Panc1 (cell line): ENCODE measurements around the gene TANGO2. TPM values are rescaled to one million over a fixed set of nuclear protein-coding genes. Genes with fewer than 3 reads are reported as not detected.

Source experiments
- ATAC-seq: fragments of 200-7000 bp; cut with Tn5 transposase; 2 replicates; pipeline ENCODE4 v1.9.1; 2020; ENCODE audit warnings: mild to moderate bottlenecking, moderate library complexity
- BruUV-seq: library from RNA; stranded (reverse); fragments of 400-500 nt; replicated peaks from 2 replicates; lab custom pipeline; 2021; lab: Mats Ljungman, UMichigan
- CTCF ChIA-PET: fragments of 300-600 bp; sonication (Branson Sonifier 250); formaldehyde crosslinking; loops from one replicate; lab custom pipeline; 2022; ENCODE audit warnings: antibody characterized with exemption; lab: Charles Lee
- POLR2A ChIA-PET: fragments of 300-600 bp; sonication (Branson Sonifier 250); formaldehyde crosslinking; loops from one replicate; lab custom pipeline; 2022; ENCODE audit warnings: antibody characterized with exemption; lab: Charles Lee
- DNase-seq: peaks from one replicate; pipeline ENCODE4 v3.0.0-alpha.2; 2010; ENCODE audit warnings: low read depth, low spot score
- H3K27ac ChIP-seq: 2 replicates; pipeline ENCODE4 v1.5.1; 2011; ENCODE audit warnings: mild to moderate bottlenecking, low read length, inconsistent platforms
- H3K27me3 ChIP-seq: fragments of 200-500 bp; sonication (Bioruptor generic); 2 replicates; pipeline ENCODE4 v1.6.0; 2014; ENCODE audit warnings: low read length, inconsistent platforms; ENCODE audit not compliant: control insufficient read depth, insufficient read depth
- H3K36me3 ChIP-seq: fragments of 200-500 bp; sonication (Bioruptor generic); 2 replicates; pipeline ENCODE4 v1.5.1; 2014; ENCODE audit warnings: inconsistent platforms, mild to moderate bottlenecking, low read length, moderate library complexity; ENCODE audit not compliant: control insufficient read depth, insufficient read depth
- H3K4me1 ChIP-seq: 2 replicates; pipeline ENCODE4 v1.5.1; 2011; ENCODE audit warnings: inconsistent platforms, mild to moderate bottlenecking, low read length, moderate library complexity; ENCODE audit not compliant: control insufficient read depth, insufficient read depth
- H3K4me3 ChIP-seq, 2 experiments: 2 replicates each; pipeline ENCODE4 v1.5.1; 2011 to 2012; ENCODE audit warnings: low read depth in 2 of 2, low read length in 2 of 2, mild to moderate bottlenecking in 2 of 2, inconsistent platforms in 1 of 2, moderate library complexity in 1 of 2
- H3K9me3 ChIP-seq: fragments of 200-500 bp; sonication (Bioruptor generic); 2 replicates; pipeline ENCODE4 v1.5.1; 2014; ENCODE audit warnings: low read depth, mild to moderate bottlenecking, inconsistent platforms, low read length, moderate library complexity; ENCODE audit not compliant: control insufficient read depth, insufficient read depth
- POLR2AphosphoS5 ChIP-seq: IDR thresholded peaks from 2 replicates; pipeline ENCODE4 v1.6.1; 2012; ENCODE audit warnings: mild to moderate bottlenecking, low read depth, low read length, moderate library complexity
- SIN3A ChIP-seq: IDR thresholded peaks from 2 replicates; pipeline ENCODE4 v1.6.1; 2012; ENCODE audit warnings: low read depth, mild to moderate bottlenecking, low read length, moderate library complexity, borderline replicate concordance; ENCODE audit not compliant: insufficient read depth
- TCF7L2 ChIP-seq: IDR thresholded peaks from 2 replicates; pipeline ENCODE4 v1.6.1; 2011; ENCODE audit warnings: mild to moderate bottlenecking, low read depth, low read length, inconsistent platforms
- in situ Hi-C: cut with HindIII; loops from 2 replicates; pipeline ENCODE4 v1.10.0; 2016; ENCODE audit warnings: low sequenced_read_pairs, low pct_unique_long_range_greater_than_20kb
- intact Hi-C: fragments of 100-400 bp; cut with micrococcal nuclease; formaldehyde crosslinking; loops from one replicate; pipeline ENCODE4 v1.10.0; 2022; ENCODE audit not compliant: unreplicated experiment
- total RNA-seq: library from RNA; stranded (reverse); gene quantifications from one replicate; pipeline ENCODE4 v1.2.1, GENCODE V29; 2021; ENCODE audit not compliant: unreplicated experiment
- TF ChIP-seq, protein P1 (sequence below), 2 experiments: IDR thresholded peaks; 2 replicates each; pipeline ENCODE4 v1.6.1; 2011 to 2012; ENCODE audit warnings: low read depth in 2 of 2, control low read depth in 1 of 2, low read length in 1 of 2, mild to moderate bottlenecking in 1 of 2, moderate library complexity in 1 of 2; ENCODE audit not compliant: insufficient read depth in 1 of 2
- TF ChIP-seq, protein P2 (sequence below): fragments of 450-650 bp; IDR thresholded peaks from 2 replicates; pipeline ENCODE4 v1.5.1; 2017; ENCODE audit warnings: mild to moderate bottlenecking

TANGO2 gene
- total RNA-seq, 1 experiment from 2014 or later = 32.2 TPM

DNA sequence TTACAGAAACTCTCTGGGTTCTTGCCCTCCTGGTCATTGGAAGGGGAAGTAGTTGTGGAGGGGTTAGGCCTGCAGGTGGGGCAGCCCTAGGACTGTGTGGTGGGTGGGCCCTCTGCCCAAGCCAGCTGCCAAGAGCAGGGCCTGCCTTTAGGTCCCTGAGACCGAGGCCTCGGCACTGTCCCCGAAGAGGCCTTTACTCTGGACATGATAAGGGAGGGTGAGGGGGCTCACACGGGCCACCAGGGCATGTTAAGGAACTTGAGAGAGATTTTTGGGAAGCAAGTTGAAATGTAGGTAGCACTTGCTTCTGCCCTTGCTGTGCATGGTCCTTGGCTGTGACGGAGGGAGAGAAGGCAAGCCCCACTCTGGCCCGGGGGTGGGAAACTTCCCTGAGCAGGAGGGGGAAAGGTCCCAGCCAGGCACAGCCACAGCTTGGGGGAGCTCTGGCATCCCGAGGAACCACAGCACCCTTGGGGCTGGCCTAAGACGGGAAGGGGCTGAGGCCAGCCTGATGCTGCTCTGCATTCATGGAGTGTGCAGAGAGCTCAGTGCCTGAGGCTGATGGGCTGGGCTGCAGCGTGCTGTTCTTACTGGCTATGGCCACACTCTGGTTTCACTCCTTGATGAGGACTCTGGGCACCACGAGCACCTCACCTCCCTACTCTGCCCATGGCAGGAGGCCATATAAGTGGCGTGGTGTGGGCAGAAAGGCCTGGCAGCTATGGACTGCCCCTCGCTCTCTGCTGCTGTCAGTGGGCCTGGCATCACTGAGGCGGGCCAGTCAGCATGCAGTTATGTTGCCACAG lies 87.2 kb downstream of the TANGO2 start:
- no TSS peak for BruUV-seq
- Histone ChIP-seq H3K4me3 (no peak overlapping the region), H3K27me3 (no peaks in the 10 kb centered on the region), H3K4me1 (peaks cover 5% of the 10 kb centered on the region), H3K27ac (no peak overlapping the region), H3K36me3 (peaks cover under 1% of the 10 kb centered on the region), H3K9me3 (no peaks in the 10 kb centered on the region)
- no peak for DNase-seq
- intact Hi-C loops (no loop called here), in situ Hi-C loops (no loop called here)
- ChIA-PET CTCF (interaction anchor here (0.6 kb wide), 1 partner anchor 142 kb away, joined by 3 read pairs; no protein-coding TSS in a partner anchor), POLR2A (no interaction called here)
- TF ChIP-seq, protein P1, sequence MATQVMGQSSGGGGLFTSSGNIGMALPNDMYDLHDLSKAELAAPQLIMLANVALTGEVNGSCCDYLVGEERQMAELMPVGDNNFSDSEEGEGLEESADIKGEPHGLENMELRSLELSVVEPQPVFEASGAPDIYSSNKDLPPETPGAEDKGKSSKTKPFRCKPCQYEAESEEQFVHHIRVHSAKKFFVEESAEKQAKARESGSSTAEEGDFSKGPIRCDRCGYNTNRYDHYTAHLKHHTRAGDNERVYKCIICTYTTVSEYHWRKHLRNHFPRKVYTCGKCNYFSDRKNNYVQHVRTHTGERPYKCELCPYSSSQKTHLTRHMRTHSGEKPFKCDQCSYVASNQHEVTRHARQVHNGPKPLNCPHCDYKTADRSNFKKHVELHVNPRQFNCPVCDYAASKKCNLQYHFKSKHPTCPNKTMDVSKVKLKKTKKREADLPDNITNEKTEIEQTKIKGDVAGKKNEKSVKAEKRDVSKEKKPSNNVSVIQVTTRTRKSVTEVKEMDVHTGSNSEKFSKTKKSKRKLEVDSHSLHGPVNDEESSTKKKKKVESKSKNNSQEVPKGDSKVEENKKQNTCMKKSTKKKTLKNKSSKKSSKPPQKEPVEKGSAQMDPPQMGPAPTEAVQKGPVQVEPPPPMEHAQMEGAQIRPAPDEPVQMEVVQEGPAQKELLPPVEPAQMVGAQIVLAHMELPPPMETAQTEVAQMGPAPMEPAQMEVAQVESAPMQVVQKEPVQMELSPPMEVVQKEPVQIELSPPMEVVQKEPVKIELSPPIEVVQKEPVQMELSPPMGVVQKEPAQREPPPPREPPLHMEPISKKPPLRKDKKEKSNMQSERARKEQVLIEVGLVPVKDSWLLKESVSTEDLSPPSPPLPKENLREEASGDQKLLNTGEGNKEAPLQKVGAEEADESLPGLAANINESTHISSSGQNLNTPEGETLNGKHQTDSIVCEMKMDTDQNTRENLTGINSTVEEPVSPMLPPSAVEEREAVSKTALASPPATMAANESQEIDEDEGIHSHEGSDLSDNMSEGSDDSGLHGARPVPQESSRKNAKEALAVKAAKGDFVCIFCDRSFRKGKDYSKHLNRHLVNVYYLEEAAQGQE (IDR thresholded peaks at IDR 0.05; ENCODE audit: insufficient read depth in 1 of 2, low read depth in 2 of 2, low read length in 1 of 2) = no peak
- TF ChIP-seq TCF7L2 = no peak
- TF ChIP-seq, protein P2, sequence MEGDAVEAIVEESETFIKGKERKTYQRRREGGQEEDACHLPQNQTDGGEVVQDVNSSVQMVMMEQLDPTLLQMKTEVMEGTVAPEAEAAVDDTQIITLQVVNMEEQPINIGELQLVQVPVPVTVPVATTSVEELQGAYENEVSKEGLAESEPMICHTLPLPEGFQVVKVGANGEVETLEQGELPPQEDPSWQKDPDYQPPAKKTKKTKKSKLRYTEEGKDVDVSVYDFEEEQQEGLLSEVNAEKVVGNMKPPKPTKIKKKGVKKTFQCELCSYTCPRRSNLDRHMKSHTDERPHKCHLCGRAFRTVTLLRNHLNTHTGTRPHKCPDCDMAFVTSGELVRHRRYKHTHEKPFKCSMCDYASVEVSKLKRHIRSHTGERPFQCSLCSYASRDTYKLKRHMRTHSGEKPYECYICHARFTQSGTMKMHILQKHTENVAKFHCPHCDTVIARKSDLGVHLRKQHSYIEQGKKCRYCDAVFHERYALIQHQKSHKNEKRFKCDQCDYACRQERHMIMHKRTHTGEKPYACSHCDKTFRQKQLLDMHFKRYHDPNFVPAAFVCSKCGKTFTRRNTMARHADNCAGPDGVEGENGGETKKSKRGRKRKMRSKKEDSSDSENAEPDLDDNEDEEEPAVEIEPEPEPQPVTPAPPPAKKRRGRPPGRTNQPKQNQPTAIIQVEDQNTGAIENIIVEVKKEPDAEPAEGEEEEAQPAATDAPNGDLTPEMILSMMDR = no peak
- no peak for TF ChIP-seq SIN3A
- TF ChIP-seq POLR2AphosphoS5 = no peak
- no peak for ATAC-seq

DNA sequence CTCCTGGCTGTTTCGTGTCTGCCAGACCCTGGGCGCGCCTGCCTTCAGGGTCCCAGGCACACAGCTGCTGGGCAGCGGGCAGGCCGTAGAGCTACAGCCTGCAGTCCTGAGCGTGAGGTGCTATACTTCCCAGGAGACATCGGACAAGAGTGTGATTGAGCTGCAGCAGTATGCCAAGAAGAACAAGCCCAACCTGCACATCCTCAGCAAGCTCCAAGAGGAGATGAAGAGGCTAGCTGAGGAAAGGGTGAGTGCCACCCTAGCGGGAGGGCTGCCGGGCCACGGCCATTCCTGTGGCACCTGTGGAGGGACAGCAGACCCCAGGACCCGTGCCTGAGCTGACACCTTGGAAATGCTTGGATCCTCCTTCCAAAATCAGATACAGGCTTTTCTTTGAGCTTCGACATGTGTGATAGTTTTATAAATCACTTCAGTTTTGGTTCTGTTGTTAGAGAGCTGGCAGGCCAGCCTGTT lies 87.9 kb downstream of the TANGO2 start:
- intact Hi-C loops (no loop called here), in situ Hi-C loops (no loop called here)
- Histone ChIP-seq H3K9me3 (no peaks in the 10 kb centered on the region), H3K4me1 (peaks cover 5% of the 10 kb centered on the region), H3K27me3 (no peaks in the 10 kb centered on the region), H3K27ac (no peak overlapping the region), H3K36me3 (no peaks in the 10 kb centered on the region; the same call in 1 of the 2 replicates), H3K4me3 (no peak overlapping the region)
- CTCF ChIA-PET = no interaction called here
- no TSS peak for BruUV-seq
- POLR2A ChIA-PET = no interaction called here
- ATAC-seq (no peak), DNase-seq (no peak)
- TF ChIP-seq TCF7L2 (no peak), POLR2AphosphoS5 (no peak), SIN3A (no peak)
- TF ChIP-seq, protein P2 = no peak
- TF ChIP-seq, protein P1 (IDR thresholded peaks at IDR 0.05; ENCODE audit: insufficient read depth in 1 of 2, low read depth in 2 of 2, low read length in 1 of 2) = no peak
